ENCODE data around the gene HCAR3.
"Not testable (repeated sequence)": the region's sequence is repeated elsewhere in the genome, so short reads cannot be mapped to it uniquely, and the experiment has no call there.

HCAR3 gene

DNA sequence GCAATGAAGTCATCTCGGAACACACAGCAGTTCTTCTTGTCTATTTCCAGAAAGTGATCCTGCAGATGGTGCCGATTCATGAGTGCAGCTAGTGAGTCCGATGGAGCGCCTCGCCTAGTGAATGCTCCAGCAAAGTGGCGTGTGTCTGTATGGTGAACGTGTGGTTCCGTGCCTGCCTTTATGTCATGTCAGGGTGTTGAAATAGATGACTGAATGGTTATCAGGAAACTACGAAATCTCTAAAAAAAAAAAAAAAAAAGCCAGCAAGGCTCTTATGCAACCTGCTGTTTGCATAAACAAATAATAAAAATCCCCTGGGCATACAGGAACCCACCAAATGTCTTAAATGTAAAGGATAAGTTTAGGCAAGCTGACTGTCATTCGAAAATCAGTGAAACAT is at the start of gene HCAR3:
HCAR3 (minus strand) TSS at position 154 of the 400 bp plus-strand sequence; CDS start at position 80, 74 bp downstream.
- DNase-seq (ENCODE audit: low spot score) = peak; percentile 29

DNA sequence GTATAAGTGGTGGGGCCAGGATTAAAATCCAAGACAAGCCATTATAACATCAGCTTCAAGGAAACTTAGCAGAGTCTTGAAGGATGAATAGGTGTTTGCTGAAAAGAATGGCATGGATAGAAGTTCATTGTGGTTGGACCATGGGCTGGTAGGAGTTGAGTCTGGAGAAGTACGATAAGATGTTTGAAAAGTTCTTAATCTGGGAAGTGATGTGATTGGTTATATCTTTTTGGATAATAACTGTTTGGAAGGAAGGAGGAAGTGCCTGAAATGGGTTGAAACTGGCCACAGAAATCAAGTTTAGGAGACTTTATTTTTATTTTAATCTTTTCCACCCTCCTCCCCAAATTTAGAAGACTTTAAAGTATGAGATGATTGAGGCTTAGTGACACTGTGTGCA is 41.0 kb upstream of the HCAR3 start:
- DNase-seq (ENCODE audit: low spot score) = no peak

DNA sequence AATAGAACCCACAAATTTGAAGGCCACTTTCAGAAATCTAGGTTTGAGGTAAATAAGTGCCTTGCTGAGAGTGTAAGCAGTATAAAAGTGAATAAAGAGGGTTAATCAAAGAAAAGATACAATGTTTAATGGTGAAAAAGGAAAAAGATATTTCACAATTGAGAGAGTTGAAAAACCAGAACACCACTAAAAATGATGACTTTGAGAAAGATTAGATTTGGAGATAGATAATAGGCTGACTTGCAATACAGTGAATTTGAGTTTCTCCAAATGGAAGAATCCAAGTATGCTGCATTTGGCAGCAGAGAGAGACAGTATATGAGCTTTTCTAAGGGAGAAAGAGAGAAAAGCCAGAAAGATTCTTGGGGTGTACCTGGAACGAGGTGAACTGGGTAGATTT is 38.2 kb upstream of the HCAR3 start:
- no peak for DNase-seq (ENCODE audit: low spot score)

DNA sequence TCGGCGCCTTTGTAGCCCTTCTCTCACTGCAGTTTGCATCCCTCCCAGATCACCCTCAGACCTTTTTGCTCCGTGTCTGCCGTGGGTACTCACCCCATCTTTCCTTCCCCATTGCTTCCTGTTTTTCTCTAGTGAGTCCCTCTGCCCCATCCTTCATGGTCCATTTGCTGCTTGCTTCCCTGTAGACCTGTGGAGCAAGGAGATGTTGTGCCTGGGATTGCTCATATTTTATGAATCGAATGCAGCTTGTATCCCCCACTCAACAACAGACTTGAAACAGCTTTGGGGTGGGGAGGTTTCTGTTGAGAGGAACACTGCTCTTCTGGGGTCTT is 36.7 kb upstream of the HCAR3 start:
- DNase-seq (ENCODE audit: low spot score) = peak; percentile 43

DNA sequence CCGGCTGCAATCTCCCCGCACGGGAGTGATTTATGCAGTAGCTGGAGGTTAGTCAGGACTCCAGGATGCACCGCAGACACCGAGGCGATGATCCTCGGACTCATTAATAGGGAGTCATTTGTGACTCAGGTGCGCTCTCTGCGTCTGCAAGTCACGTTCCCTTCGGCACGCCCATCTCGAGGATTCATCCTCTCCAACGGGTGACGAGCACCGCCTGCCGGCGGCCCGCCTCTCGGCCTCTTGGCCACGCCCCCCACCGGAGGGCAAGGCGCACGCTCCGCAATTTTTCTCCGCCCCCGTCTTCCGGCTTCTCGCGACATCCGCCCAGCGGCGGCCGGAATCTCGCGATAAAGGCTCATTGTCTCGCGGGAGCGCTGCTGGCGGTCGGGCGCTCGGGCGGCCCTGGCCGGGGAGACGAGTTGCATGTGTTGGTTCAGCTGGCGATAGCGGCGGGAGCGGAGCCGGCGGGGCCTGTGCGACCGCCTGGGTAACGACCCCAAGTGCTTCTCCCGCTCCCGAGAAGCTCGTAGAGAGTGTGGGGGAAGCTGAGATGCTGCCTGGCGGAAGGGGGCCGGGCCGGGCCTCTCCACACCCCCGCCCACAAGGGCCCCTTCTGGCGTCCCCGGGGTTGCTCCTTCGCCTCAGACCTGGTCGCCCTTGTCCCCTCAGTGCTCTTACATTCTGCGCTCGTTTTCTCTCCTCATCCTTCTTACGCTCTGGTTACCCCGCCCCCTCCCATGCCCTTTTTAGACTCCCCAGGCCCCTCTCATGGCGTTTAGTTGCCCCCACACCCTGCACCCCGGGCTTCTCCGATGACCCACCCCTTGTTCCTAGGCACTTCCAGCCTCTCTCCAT is 36.1 kb upstream of the HCAR3 start, which contains the start of gene DENR:
DENR (plus strand) TSS at position 361 of the 855 bp plus-strand sequence. CDS start 878 bp downstream, outside the sequence.
- peak; percentile 99 for DNase-seq (ENCODE audit: low spot score)

DNA sequence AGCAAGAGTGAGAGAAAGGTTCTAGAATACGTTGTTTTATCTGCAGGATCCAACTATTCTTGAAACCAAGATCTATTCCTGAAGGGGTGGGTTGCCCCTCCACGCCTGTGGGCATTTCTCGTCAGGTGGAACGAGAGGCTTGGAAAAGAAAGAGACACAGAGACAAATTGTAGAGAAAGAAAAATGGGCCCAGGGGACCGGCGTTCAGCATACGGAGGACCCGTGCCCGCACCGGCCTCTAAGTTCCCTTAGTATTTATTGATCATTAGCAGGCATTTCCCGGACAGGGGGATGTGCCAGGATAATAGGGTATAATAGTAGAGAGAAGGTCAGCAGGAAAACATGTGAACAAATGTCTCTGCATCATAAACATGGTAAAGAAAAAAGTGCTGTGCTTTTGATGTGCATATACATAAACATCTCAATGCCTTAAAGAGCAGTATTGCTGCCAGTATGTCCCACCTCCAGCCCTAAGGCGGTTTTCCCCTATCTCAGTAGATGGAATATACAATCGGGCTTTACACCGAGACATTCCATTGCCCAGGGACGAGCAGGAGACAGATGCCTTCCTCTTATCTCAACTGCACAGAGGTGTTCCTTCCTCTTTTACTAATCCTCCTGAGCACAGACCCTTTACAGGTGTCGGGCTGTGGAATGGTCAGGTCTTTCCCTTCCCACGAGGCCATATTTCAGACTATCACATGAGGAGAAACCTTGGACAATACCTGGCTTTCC is 34.3 kb upstream of the HCAR3 start:
- DNase-seq (ENCODE audit: low spot score) = not testable (repeated sequence)

DNA sequence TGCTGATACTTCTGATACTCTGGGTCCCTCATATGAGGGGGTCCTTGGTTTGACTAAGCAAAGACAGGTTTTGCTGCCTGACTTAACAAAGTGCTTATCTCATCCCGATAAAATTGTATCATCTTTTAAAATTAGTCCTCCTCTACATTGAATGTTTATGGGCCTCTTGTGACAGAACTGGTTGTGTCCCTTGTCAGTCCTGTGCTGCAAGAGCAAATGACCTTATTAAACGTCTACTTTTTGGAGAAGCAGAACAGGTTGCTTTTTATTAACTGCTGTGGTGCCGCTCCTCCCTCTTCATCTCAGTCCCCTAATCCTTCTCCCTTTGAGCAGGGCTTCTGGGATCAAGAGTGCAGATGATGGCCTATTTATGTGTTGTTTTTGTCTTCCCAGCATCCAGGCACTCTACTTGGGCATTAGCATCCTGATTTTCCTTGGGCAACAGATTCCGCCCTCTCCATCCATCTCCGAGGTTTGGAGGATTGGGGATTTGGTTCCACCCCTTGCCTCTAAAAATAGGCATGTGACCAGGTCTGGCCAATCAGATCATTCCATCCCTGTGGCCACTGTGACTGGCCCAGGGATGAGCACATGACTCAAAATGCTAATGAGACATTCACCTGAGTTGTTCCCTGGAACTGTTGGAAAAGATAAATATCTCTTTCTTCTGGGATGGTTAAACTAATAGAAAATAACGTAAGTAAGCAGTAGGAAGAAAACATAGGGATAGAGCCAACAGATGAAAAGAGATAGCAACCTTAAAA is 33.1 kb upstream of the HCAR3 start:
- DNase-seq (ENCODE audit: low spot score) = peak; percentile 23

DNA sequence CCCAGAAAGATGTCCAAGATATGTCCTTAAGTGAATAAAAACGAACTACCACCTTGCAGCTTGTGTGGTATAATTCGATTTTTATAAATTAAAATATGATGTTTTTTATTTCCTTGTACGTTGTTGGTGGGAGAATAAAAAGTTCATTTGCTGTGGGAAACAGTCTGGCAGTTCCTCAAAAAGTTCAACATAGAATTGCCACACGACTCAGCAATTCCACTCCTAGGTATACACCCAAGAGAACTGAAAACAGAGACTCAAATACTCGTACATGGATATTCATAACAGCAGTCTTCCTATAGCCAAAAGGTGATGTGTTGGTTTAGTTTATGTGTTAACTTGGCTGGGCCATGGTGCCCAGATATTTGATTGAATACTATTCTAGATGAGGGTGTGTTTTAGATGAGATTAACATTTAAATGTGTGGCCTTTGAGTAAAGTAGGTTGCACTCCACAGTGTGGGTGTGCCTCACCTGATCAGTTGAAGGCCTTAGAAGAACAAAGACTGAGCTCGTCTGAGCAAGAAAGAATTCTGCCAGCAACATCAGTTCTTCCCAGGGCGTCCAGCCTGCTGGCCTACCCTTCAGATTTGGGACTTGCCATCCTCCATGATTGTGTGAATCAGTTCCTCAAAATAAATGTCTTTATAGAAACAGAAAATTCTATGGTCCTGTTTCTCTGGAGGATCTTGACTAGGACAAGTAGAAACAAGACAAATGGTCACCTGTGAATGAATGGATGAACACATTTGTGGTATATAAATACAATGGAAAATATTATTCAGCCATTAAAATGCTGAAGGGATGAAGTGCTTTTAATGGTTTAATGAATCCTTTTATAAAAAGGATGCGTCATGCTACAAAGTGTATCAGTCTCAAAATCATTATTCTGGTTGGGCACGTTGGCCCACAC is 30.9 kb upstream of the HCAR3 start:
- no peak for DNase-seq (ENCODE audit: low spot score)

DNA sequence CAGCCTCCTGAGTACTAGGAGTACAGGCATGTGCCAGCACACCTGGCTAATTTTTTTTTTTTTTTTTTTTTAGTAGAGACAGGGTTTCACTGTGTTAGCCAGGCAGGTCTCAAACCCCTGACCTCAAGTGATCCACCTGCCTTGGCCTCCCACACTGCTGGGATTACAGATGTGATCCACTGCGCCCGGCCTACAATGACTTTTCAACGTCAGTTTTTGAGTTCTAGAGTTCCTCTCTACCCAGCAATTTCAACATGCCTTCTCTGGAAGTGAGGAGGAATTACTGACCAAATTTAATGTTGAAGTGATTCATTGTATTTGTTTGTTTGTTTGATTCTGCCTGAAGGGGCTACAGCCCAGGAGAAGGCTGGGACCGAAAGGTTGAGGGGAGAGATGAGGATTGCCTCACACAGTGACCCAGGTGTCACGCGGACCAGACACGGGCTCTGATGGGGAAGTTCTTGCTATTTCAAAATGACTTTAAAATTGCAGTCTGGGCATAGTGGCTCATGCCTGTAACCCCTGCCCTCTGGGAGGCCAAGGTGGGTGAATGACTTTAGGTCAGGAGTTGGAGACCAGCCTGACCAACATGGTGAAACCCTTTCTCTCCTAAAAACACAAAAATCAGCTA is 27.4 kb upstream of the HCAR3 start:
- DNase-seq (ENCODE audit: low spot score) = no peak

DNA sequence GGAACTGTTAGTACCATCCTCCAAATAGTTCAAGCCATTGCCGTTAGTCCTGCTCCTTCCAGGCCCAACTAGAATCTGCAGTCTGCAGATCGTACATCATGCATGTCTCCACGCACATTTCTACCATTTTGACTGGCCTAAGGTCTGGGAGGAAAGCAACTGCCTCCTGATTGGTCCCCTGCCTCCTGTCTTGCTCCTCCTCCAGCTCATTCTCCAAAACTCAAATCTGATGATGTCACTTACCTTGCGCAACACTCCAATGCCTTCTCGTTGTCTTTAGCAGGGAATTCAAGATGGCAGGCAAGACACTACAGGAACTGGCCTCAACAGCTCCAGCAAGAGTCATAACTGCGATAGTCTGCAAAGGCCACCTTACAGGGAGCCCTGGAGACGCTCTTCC is 23.7 kb upstream of the HCAR3 start:
- DNase-seq (ENCODE audit: low spot score) = no peak

DNA sequence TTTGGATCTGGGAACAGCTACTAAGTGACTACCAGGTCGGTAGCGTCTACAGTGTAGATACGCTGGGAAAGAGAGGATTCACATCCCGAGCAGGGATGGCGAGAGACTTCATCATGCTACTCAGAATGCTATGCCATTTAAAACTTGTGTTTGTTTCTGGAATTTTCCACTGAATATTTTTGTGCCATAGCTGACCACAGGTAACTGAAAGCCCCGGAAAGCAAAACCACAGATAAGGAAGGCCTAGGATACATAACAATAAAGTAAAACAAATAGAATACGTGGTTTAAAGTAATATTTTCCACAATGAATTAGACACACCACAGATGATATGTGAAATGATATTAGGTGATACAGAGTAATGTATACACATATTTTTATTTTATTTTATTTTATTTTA is 22.0 kb upstream of the HCAR3 start:
- no peak for DNase-seq (ENCODE audit: low spot score)

DNA sequence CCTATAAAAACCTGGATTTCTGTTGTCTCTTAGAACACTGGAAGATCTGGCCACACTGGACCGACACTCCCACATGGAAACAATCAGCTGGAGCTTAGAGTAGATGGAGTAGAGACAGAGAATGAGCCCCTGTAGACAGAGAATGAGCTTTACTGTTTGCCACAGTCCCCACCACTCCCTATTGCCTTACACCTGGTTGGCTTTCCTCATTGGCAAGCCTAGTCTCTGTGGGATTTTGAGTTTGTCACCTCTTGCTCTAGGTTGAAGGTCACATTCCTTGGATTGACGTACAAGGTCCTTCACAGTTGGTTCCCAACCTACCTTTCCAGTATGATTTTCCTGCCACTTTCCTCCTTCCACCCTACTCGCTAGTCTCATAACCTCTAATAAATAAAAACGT is 16.0 kb upstream of the HCAR3 start:
- DNase-seq (ENCODE audit: low spot score) = no peak

DNA sequence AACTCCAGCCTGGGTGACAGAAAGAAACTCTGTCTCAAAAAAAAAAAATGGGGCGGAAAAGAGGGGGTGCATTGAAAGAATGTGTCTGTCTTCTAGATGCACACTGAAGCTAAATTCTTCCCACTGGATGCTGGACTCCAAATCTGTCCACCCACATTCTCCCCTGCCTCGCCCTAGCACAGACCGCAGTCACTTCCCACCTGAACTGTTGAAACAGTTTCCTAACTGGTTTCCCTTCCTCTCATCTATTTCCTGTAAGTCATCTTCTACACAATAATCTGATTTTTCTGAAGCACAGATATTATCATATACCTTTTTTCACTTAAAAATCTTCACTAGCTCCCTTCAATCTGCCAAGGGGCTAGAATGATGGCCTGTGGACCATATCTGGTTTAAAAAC is 15.6 kb upstream of the HCAR3 start:
- DNase-seq (ENCODE audit: low spot score) = no peak

DNA sequence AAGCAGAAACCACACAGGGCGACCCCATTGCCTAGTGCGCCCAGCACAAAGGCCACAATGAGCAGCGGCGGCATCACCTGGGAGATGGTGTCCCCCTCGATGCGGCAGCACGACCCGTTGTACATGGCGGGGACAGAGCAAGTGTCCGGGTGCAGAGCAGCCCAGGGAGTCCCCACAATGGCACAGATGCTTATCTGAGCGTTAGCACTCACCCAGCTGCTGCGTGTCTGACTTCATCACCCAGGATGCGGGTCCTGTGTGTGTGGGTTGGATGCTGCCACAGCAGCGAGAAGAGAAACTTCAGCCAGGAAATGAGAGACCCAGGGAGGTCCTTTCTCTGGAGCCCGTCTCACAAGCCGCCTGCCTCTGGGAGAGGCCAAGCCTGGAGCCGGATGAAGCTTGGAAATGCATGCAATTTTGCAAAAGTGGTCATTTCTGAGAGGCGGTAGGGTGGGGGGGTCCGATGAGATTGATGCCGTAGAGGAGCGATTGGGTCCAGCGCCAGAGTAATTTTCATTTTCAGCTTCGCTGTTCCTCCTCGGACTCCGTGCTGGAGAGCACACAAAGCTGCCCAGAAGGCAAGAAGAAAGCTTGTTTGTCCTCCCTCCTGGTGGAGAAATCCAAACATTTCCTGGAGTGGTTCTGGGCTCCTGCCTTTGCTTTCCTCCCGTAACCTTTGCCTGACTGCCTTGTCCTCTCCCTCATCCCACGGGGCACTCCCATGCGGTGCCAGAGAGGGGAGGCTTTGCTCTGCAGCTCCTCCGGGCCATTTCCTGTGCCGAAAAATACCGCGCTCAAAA is 13.8 kb upstream of the HCAR3 start, which contains the start of gene HCAR1:
HCAR1 (minus strand) TSS at position 630 of the 800 bp plus-strand sequence; CDS start at position 125, 505 bp downstream.
- no peak for DNase-seq (ENCODE audit: low spot score)

DNA sequence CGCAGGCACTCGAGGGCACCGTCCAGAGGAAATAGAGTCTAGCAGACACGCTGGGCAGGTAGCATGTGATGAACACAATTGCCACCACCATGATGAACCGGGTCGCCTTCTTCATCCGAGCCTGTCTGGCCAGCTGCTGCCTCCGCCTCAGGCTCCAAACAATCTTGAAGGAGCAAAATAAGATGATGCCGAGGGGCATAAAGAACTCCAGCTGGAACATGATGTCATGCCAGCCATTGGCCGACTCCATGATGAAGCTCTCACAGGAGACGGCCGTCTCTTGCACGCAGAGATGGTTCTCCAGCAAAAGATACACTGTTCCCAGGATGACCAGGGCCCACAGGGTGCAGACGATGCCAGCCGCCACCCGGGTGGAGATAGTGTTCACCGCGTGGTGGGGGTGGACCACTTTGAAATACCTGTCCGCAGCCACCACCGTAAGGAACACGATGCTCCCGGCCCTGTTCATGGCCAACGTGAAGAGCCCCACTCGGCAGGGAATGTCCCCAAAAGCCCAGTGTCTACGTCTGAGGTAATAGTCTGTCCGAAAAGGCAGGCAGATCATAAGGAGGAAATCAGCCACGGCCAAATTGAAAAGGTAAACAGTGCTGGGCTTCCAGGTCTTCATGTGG is 13.1 kb upstream of the HCAR3 start:
- DNase-seq (ENCODE audit: low spot score) = no peak

DNA sequence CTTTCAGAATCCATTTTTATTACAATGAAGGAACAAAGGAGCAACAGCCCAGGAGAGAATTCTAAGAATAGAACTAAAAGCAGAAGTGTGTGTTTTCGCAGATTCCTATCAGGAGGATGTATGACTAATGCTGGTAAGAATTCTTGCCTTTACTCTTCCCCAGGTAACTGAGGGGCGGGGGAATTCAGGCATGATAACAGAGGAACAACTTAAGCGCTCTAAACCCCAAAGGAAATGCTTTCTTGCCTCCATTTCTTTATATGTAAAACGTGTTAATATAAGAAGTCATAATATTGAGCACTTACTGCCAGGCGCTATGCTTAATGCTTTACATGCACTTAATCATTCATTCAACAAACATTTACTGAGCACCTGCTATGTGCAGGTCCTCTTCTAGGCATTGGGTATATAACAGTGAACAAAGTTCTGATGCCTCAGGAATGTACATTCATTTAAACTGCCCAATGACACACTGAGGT is 9.5 kb upstream of the HCAR3 start:
- no peak for DNase-seq (ENCODE audit: low spot score)

DNA sequence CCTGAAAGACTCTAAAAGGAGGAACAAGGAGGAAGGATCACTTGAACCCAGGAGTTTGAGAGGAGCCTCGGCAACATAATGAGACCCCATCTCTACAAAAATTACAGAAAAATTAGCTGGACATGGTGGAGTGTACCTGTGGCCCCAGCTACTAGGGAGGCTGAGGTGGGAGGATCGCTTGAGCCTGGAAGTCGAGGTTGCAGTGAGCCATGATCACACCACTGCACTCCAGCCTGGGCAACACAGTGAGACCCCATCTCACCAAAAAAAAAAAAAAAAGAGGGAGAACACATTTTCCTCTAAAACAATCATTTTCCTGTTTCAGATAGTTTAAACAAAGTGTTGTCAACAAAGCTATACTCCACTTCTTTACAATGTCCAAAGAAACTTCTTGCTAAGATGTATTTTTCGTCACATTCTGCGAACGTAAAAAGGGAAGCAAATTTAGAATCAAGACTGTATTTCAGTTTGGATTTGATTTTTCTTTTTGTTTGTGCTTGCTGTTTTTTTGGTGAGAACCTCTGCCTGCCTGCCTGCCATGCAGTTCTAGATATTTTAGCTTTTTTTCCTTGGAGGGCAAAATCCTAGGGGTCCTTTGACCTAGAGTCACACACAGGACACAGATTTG is 9.0 kb upstream of the HCAR3 start:
- no peak for DNase-seq (ENCODE audit: low spot score)

DNA sequence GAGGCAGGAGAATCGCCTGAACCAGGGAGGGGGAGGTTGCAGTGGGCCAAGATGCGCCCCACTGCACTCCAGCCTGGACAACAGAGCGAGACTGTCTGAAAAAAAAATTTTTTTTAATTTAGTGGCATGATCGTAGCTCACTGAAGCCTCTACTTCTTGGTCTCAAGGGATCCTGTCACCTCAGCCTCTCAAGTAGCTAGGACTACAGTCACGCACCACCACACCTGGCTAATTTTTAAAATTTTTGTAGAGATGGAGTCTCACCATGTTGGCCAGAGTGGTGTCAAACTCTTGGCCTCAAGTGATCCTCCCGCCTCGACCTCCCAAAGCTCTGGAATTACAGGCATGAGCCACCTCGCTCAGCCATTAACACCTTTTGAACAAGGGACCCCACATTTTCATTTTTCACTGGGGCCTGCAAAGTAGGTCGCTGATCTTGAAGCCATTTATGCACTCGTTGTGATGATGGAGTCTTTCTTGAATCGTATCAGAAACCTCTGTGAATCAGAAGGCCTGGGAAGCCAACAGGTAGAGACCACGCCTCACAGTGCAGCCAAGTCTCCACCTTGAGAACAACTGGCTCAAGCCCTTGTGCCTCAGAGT is 8.1 kb upstream of the HCAR3 start:
- peak; percentile 45 for DNase-seq (ENCODE audit: low spot score)

DNA sequence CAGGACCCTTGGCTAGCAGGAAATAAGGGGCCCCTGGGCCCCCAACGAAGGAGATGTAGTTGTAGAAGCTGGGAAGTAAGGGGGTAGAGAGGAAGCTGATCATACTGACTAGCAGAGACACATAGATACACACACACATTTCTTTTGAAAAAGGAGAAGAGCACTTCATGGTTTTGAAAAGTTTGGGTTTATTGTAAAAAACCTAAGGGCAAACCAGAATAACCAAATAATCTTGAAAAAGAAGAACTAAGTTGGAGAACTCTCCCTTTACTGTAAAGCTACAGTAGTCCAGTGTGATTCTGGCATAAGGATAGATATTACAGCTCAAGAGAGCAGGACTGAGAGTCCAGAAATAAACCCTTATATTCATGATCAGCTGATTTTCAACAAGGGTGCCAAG is 5.8 kb upstream of the HCAR3 start:
- no peak for DNase-seq (ENCODE audit: low spot score)

All from NAMALWA (cell line).